A549 (cell line): ENCODE results near the gene KIF9.

ENCODE experiments used
- EHF ChIP-seq: fragments of 250-450 bp; sonication (Bioruptor Pico); IDR thresholded peaks from 2 replicates; pipeline ENCODE4 v1.5.0; 2020; ENCODE audit warnings: mild to moderate bottlenecking
- ESRRA ChIP-seq: fragments of 150-350 bp; IDR thresholded peaks from 2 replicates; pipeline ENCODE4 v1.6.1; 2014; ENCODE audit warnings: mild to moderate bottlenecking, low read length, borderline replicate concordance
- MAX ChIP-seq: IDR thresholded peaks from 2 replicates; pipeline ENCODE4 v1.6.1; 2012
- MAZ ChIP-seq: fragments of 150-350 bp; IDR thresholded peaks from 2 replicates; pipeline ENCODE4 v1.6.1; 2014; ENCODE audit warnings: antibody characterized with exemption, low read depth, low read length, borderline replicate concordance
- PBX3 ChIP-seq: IDR thresholded peaks from 2 replicates; pipeline ENCODE4 v1.6.1; 2012
- RFX5 ChIP-seq: fragments of 450-650 bp; IDR thresholded peaks from 2 replicates; pipeline ENCODE4 v1.7.1; 2014; ENCODE audit warnings: antibody characterized with exemption, mild to moderate bottlenecking, moderate library complexity
- TF ChIP-seq, protein P1 (sequence below): fragments of >200 bp; sonication (Bioruptor Twin); formaldehyde crosslinking; IDR thresholded peaks from 3 replicates; pipeline ENCODE4 v1.5.1; 2016

DNA sequence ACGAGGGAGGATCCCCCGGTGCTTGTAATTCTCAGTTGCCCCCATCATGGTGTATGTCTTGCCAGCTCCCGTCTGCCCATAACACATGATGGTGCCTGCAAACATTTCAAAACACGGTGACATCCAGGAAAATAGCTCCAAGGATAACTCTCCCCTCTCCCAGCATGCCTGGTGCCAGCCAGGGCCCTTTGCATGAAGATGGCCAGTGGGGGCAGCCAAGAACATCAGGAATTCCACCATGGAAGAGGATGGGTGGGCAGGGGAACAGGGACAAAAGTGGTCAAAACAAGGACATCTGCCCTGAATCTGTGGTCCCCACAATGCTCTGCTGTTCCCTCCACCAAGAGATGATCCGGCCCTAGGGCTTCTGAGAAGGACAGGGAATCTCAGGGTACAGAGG lies 9.0 kb downstream of the KIF9 start:
- no peak for TF ChIP-seq ESRRA
- TF ChIP-seq EHF (CRISPR knock-in tag): no peak
- no peak for TF ChIP-seq MAZ
- no peak for TF ChIP-seq RFX5
- TF ChIP-seq PBX3: no peak
- TF ChIP-seq, protein P1, sequence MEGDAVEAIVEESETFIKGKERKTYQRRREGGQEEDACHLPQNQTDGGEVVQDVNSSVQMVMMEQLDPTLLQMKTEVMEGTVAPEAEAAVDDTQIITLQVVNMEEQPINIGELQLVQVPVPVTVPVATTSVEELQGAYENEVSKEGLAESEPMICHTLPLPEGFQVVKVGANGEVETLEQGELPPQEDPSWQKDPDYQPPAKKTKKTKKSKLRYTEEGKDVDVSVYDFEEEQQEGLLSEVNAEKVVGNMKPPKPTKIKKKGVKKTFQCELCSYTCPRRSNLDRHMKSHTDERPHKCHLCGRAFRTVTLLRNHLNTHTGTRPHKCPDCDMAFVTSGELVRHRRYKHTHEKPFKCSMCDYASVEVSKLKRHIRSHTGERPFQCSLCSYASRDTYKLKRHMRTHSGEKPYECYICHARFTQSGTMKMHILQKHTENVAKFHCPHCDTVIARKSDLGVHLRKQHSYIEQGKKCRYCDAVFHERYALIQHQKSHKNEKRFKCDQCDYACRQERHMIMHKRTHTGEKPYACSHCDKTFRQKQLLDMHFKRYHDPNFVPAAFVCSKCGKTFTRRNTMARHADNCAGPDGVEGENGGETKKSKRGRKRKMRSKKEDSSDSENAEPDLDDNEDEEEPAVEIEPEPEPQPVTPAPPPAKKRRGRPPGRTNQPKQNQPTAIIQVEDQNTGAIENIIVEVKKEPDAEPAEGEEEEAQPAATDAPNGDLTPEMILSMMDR: no peak
- no peak for TF ChIP-seq MAX
